GM12892 (cell line): ENCODE results near the gene TNRC6C.
A peak's percentile ranks its signal among the peaks of the same experiment; 100 is the strongest.
"Not testable (repeated sequence)": the region's sequence is repeated elsewhere in the genome, so short reads cannot be mapped to it uniquely, and the experiment has no call there.

Source experiments
- DNase-seq: peaks from one replicate; pipeline ENCODE4 v3.0.0; 2011; ENCODE audit not compliant: insufficient read length
- FAIRE-seq: peaks from 2 replicates; lab custom pipeline; 2011; peaks lifted over from hg19 to GRCh38; lab: Jason Lieb, UNC
- POLR2A ChIP-seq: IDR thresholded peaks from 2 replicates; pipeline ENCODE4 v1.6.1; 2011; ENCODE audit warnings: low read depth, low read length, control low read depth
- POLR2AphosphoS5 ChIP-seq: IDR thresholded peaks from 2 replicates; pipeline ENCODE4 v1.6.1; 2011; ENCODE audit warnings: low read depth, low read length, control low read depth
- TAF1 ChIP-seq: IDR thresholded peaks from 2 replicates; pipeline ENCODE4 v1.6.1; 2011; ENCODE audit warnings: low read depth, mild to moderate bottlenecking, control low read depth, low read length, borderline replicate concordance

TNRC6C gene

GRCh38 chr17:77957235-77957856, 1.2 kb upstream of the TNRC6C start:
- no peak for TF ChIP-seq POLR2A
- TF ChIP-seq TAF1, result no peak
- no peak for TF ChIP-seq POLR2AphosphoS5
- FAIRE-seq (no peak), DNase-seq (no peak)

GRCh38 chr17:77958716-77959125, 218 bp downstream of the TNRC6C start:
- FAIRE-seq (no peak), DNase-seq (no peak)
- TF ChIP-seq TAF1 (no peak; the same call in 1 of the 2 replicates), POLR2A (no peak), POLR2AphosphoS5 (no peak)

- DNase-seq, result peak; percentile 33
- no peak for FAIRE-seq
- TF ChIP-seq POLR2AphosphoS5, result no peak
- no peak for TF ChIP-seq TAF1
- no peak for TF ChIP-seq POLR2A
Observed at GRCh38 chr17:77959126-77959925, 823 bp downstream of the TNRC6C start.

GRCh38 chr17:77959926-77960521, 1.5 kb downstream of the TNRC6C start:
- FAIRE-seq (no peak), DNase-seq (no peak)

GRCh38 chr17:77961741-77962140, 3.2 kb downstream of the TNRC6C start:
- FAIRE-seq (no peak), DNase-seq (no peak)
- no peak for TF ChIP-seq TAF1
- TF ChIP-seq POLR2A, result no peak
- TF ChIP-seq POLR2AphosphoS5, result no peak

More at GRCh38 chr17:77959926-77960521, 1.5 kb downstream of the TNRC6C start:
- no peak for TF ChIP-seq TAF1
- no peak for TF ChIP-seq POLR2AphosphoS5
- no peak for TF ChIP-seq POLR2A

- FAIRE-seq, result no peak
- TF ChIP-seq POLR2AphosphoS5 (no peak), POLR2A (no peak), TAF1 (no peak)
- DNase-seq, result no peak
Observed at GRCh38 chr17:77962348-77962747, 3.8 kb downstream of the TNRC6C start.

- FAIRE-seq (no peak), DNase-seq (no peak)
- TF ChIP-seq POLR2A, result no peak
- no peak for TF ChIP-seq TAF1
- TF ChIP-seq POLR2AphosphoS5, result no peak
Observed at GRCh38 chr17:77963441-77963840, 4.9 kb downstream of the TNRC6C start.

GRCh38 chr17:77965352-77965751, 6.8 kb downstream of the TNRC6C start:
- no peak for FAIRE-seq
- no peak for DNase-seq
- TF ChIP-seq POLR2AphosphoS5, result no peak
- TF ChIP-seq TAF1, result no peak
- TF ChIP-seq POLR2A, result no peak

GRCh38 chr17:77966476-77966875, 8.0 kb downstream of the TNRC6C start:
- FAIRE-seq, result no peak
- TF ChIP-seq TAF1, result no peak
- TF ChIP-seq POLR2A, result no peak

GRCh38 chr17:77968788-77969187, 10.3 kb downstream of the TNRC6C start:
- no peak for DNase-seq
- no peak for TF ChIP-seq TAF1
- TF ChIP-seq POLR2A, result no peak
- no peak for TF ChIP-seq POLR2AphosphoS5
- no peak for FAIRE-seq

More at GRCh38 chr17:77966476-77966875, 8.0 kb downstream of the TNRC6C start:
- no peak for DNase-seq

- not testable (repeated sequence) for FAIRE-seq, DNase-seq
Observed at GRCh38 chr17:77972271-77972670, 13.8 kb downstream of the TNRC6C start.
